ENCODE results near the gene PLPP3.

GRCh38 chr1:56577406-56578137 is 1.8 kb downstream of the PLPP3 start:
- TF ChIP-seq, protein P1, sequence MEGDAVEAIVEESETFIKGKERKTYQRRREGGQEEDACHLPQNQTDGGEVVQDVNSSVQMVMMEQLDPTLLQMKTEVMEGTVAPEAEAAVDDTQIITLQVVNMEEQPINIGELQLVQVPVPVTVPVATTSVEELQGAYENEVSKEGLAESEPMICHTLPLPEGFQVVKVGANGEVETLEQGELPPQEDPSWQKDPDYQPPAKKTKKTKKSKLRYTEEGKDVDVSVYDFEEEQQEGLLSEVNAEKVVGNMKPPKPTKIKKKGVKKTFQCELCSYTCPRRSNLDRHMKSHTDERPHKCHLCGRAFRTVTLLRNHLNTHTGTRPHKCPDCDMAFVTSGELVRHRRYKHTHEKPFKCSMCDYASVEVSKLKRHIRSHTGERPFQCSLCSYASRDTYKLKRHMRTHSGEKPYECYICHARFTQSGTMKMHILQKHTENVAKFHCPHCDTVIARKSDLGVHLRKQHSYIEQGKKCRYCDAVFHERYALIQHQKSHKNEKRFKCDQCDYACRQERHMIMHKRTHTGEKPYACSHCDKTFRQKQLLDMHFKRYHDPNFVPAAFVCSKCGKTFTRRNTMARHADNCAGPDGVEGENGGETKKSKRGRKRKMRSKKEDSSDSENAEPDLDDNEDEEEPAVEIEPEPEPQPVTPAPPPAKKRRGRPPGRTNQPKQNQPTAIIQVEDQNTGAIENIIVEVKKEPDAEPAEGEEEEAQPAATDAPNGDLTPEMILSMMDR (IDR thresholded peaks at IDR 0.05; ENCODE audit: low read length) = no peak
- TF ChIP-seq EZH2 (IDR thresholded peaks at IDR 0.05; ENCODE audit: borderline replicate concordance, low read length) = no peak
